NCI-H2107 treated with DMSO at 0.1 percent for 48 hours (cell line): ENCODE data around the gene P2RX2.

Source experiments
- DNase-seq: peaks from one replicate; lab custom pipeline; 2025; ENCODE audit not compliant: unreplicated experiment; lab: John Stamatoyannopoulos, UW

Gene P2RX2

GRCh38 chr12:132660052-132660451 is 41.5 kb downstream of the P2RX2 start:
- DNase-seq: no peak

DNA sequence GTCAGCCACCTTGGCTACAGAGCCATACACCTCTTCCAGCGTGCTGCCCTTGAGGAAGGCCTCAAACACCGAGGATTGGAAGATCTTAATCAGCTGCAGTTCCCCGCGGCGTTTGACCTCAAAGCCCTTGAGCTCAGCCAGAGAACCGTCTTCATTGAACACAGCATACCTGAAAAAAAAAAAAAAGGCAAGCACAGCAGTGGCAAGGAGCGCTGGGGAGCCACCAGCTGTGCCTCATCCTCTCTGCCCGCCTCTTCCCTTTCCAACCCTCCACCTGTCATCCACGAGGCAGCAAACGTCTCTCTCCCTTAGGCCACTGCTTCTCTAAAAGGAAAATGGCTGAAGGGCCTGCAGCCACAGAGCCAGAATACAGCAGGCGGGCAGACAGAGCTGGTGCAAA is 42.4 kb downstream of the P2RX2 start:
- no peak for DNase-seq

- DNase-seq: no peak
Observed at GRCh38 chr12:132661972-132662371, 43.4 kb downstream of the P2RX2 start.

DNA sequence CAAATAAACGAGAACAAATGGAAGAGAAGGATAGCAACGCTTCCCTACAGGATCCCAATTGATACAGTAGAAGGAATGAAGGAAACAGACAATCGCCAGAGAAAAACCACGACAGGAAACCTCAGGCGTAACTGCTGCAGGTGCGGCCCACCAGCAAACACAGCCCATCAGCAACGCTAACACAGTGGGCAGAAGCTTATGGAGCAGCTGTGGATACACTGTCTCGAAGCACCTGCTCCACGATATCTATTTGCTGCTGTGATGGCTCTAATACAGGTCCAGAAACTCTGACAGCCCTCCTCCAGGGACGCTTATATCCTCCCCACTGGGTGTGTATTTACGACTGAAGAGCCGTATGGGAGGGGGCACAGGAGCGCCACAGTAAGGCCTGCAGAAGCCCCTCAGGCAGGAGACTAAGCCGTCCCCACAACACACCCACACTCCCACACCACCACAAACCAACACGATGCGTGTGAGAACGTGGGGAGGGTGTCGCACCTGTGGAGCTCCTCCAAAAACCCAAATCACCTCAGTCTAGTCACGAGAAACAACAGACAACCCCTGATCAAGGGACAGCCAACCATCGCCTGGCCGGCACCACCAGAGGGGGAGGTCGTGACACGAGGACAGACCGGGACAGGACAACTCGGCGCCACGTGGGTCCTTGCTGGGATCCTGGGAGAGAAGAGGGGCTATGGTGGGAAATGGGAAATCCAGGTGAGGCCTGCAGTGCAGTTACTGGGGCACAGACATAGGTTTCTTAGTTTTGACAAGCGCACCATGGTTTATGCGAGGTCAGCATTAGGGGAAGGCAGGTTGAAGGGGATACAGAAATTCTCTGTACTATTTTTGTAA is 44.6 kb downstream of the P2RX2 start:
- DNase-seq: no peak

GRCh38 chr12:132664206-132665148 is 45.9 kb downstream of the P2RX2 start:
- DNase-seq: no peak

DNA sequence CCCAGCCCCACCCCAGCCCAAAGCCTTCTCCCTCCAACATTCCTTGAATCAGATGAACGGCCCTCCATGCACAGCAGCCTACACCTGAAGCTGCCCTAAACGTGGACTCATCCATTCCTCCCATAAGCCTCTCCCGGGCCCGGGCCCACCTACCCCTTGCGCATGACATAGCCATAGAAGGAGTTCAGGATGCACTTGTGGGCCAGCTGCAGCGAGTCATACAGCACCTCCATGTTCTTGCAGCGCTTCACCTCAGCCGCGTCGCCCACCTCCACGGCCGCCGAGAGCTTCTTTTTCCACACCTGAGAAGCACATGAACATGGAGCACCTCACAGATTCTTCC is 46.5 kb downstream of the P2RX2 start:
- no peak for DNase-seq

DNA sequence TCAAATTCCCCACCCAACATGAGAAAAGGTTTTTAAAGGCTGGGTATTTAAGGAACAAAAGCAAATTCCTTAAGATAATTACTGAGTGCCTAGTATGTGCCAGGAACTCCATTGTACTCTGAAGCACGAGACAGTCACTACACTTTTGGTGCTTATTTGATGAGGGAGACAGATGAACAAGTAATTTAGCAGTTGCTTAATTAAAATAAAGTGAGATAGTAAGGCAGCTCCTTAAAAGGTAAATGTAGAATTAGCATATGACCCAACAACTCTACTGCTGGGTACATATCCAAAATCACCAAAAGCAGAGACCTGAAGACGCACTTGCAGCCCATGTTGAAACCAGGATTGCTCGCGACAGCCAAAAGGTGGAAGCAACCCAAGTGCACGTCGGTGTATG is 47.2 kb downstream of the P2RX2 start:
- DNase-seq: no peak

- DNase-seq: no peak
Observed at GRCh38 chr12:132668191-132669088, 49.9 kb downstream of the P2RX2 start.

- no peak for DNase-seq
Observed at GRCh38 chr12:132669166-132669879, 50.7 kb downstream of the P2RX2 start.
